Dedifferentiated amniotic fluid mesenchymal stem cell (primary cell): Measurements from ENCODE around the gene CRY1.
"Not testable (repeated sequence)": the region's sequence is repeated elsewhere in the genome, so short reads cannot be mapped to it uniquely, and the experiment has no call there.

ENCODE experiments used
- DNase-seq: peaks from one replicate; pipeline ENCODE4 v3.0.0-alpha.2; 2016; ENCODE audit errors: extremely low spot score

CRY1 gene

DNA sequence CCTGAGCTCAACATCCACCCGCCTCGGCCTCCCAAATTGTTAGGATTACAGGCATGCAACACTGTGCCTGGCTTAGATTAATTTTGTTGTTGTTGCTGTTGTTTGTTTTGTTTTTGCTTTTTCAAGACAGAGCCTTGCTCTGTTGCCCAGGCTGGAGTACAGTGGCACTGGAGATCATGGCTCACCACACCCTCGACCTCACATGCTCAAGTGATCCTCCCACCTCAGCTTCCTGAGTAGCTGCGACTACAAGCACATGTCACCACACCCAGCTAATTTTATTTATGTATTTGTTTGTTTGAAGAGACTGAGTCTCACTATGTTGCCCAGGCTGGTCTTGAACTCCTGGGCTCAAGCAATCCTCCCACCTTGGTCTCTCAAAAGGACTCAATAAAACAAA lies 26.7 kb downstream of the CRY1 start:
- no peak for DNase-seq

DNA sequence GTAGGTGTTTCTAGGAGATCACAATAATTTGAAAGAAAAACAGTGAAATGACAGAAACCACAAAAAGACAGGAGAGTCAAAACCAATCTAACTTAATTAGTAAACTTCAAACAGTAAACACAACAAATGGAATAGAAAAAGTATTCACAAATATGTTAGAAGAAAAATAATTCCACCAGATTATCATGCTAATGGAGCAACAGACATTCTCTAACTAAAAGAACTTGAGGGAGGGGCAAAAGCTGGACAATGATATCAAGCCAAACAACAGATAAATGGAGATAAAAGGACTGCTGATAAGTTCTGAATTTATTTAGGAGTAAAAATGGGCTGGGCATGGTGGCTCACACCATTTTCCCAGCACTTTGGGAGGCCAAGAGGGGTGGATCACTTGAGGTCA lies 28.7 kb downstream of the CRY1 start:
- no peak for DNase-seq

DNA sequence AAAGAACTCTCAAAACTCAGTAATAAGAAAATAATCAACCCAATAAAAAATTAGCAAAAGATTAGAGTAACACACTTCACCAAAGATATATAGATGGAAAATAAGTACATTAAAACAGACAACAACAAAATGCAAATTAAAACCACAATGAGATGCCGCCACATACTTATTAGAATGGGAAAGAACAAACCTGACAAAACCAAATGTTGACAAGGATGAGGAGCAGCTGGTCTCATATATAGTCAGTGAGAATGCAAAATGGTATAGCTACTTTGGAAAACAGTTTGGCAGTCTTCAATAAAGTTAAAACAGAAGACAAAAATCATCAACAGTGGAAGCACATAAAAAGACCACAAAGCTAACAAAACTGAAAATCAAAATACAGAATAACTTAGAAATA lies 29.1 kb downstream of the CRY1 start:
- DNase-seq, result no peak

DNA sequence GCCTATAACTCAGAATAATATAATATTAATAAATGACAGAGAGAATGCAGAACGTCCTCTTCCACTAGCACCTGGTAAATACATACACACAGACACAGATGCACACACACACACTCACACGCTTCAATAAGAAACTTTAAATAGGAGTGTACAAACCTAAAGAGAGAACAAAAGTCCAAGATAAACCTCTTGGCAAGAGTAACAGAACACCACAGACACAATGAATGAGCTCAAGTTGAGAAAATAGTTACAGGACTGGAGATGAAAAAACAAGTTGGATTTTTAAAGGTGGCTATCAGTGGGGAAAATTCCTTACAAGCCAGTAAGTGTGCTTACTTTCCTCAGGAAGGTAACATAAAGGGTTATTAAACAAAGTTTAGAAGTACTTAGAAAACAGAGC lies 35.2 kb downstream of the CRY1 start:
- DNase-seq, result no peak

DNA sequence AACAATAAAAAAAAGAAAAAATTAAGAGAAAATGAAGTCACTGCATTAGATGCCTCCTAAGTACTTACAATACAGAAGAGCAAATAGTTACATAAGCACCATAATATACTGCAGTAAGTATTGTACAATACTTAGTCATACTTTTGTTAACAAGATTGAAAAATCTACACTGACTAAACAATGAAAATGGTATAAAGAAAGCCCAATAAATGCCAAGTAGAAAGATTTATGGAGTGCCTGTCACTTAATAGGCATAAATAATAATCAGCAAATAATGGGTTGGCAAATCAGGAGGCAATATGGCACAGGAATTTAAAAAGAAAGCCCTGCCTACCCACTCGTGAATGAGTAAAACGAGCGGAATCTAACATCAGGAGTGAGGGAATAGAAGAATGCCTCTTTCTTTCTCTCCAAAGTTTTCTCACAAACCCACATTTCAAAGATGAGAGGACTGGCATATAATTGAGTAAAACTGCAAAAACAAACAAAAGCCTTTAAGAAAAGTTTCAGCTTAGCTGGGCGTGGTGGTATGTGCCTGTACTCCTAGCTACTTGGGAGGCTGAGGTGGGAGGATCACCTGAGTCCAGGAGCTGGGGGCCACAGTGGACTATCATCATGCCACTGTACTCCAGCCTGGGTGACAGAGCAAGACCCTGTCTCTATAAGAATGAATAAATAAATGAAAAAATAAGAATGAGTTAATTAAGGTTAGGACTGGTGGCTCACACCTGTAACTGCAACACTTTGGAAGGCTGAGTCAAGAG lies 36.1 kb downstream of the CRY1 start:
- peak; percentile 32 for DNase-seq

DNA sequence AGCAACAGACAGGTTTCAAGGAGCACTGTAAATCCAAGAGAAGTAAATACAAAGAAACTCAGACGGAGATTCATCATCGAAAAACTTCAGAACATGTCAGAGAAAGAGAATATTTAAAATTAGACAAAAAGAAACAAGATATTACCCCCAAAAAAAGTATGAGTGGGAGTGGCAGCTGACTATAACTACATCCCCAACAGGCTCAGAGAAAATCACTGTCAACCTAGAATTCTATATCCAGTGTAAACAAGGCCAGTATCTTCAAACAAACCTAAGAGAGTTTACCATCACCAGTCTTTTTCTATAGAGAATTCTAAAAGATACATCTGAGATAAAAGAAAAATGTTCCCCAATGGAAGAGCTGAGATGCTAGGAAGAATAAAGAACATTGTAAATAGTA lies 39.6 kb downstream of the CRY1 start:
- DNase-seq, result no peak

DNA sequence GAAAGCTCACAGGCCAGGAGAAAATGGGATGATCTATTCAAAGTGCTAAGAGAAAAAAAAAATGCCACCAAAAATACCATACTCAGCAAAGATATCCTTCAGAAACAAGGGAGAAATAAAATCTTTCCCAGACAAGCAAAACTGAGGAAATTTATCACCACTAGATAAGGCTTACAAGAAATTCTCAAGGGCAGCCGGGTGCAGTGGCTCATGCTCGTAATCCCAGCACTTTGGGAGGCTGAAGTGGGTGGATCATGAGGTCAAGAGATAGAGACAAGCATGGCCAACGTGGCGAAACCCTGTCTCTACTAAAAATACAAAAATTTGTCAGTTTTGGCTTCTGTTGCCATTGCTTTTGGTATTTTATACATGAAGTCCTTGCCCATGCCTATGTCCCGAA lies 48.2 kb downstream of the CRY1 start:
- DNase-seq, result no peak

DNA sequence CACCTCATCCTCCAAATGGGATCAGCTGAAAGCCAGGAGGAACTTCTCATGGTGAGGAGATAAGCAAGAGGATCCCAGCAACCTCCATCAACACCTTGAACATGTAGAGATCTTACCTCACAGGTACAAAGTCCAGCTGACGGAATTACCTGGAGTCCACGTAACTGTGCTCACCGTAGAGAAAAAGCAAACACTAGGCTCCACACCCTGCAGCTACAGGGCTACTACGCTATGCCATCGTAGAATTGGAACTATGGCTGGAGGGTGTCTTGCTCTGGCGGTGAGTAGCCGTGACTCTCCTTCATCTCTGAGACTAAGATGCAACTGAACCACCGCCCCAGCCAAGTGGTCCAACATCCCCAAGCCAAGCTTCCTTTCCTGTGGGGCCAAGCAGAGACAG lies 50.5 kb downstream of the CRY1 start:
- no peak for DNase-seq

DNA sequence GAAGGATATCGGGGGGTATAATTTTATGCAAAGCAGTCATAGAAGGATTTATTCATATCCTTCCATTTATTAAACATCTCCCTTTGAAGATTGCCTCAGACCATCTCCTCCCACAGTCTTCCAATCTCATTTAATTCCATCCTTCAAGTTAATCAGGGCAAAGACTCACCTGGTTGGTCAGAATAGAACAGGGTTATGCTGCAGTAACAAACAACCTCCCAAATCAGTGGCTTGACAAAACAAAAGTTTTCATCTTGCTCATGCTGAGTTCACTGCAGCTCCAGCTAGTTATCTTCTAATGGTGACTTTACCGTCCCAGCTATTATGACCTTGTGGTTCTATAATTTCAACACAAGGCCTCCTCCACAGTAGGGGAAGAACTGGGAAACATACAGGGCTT lies 57.6 kb downstream of the CRY1 start:
- no peak for DNase-seq

DNA sequence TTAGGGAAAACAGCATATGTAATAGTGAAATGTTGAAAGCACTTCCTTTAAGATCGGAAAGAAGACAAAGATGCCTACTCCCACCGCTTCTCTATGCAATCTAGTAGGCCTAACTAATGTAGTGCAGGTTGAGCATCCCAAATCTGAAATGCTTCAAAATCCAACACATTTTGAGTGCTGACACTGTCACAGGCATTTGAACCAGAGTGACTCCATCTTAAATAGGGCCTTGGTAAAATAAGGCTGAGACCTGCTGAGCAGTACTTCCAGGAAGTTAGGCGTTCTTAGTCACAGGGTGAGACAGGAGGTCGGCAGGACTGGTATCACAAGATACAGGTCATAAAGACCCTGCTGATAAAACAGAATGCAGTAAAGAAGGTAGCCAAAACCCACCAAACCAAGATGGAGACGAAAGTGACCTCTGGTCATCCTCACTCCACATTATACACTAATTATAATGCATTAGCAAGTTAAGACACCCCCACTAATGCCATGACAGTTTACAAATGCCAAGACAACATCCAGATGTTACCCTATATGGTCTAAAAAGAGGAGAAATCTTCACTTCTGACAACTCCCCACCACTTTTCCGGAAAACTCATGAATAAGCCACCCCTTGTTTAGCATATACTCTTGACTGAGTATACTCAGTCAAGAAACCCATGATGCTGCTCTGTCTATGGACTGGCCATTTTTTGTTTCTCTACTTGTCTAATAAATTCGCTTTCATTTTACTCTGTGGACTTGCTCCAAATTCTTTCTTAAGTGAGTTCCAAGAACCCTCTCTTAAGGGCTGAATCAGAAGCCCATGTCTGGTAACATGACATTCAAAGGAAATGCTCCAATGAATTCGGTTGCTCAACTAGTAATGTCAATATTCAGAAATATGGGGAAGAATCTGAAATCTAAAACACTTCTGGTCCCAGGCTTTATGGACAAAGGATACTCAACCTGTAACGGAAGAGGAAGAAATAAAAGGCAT lies 59.3 kb downstream of the CRY1 start:
- DNase-seq, result no peak

DNA sequence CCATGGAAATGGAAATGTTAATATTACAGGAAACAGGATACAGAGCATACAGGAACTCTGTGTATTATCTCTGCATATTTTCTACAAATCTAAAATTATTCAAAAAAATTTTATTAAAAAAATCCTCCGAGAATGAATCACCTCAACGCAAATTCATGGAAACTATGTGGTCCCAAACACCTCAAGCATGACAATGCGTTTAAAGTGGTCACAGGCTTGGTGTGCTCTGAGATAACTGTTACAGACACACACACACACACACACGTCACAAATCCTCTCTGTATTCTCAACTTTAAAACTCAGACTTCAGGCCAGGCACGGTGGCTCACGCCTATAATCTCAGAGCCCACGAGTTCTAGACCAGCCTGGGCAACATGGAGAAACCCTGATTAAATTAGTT lies 61.1 kb downstream of the CRY1 start:
- DNase-seq, result no peak

DNA sequence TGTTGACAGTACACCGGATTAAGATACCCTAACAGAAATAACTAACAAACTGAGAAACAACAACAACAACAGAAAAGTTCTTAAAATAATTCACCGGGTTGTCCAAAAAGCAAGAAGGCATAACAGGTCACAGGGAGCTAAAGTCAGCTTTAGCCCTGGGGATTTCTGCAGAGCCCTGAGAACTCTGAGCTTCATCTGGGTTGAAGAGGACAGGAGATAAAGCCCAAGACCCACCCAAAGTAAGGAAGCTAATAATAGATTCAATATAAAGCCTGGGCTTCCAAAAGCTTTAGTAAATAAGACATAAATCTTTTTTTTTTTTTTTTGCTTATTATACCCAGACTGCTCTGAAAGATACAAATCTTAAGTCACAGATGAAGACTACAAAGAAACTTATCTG lies 62.3 kb downstream of the CRY1 start:
- DNase-seq, result no peak

DNA sequence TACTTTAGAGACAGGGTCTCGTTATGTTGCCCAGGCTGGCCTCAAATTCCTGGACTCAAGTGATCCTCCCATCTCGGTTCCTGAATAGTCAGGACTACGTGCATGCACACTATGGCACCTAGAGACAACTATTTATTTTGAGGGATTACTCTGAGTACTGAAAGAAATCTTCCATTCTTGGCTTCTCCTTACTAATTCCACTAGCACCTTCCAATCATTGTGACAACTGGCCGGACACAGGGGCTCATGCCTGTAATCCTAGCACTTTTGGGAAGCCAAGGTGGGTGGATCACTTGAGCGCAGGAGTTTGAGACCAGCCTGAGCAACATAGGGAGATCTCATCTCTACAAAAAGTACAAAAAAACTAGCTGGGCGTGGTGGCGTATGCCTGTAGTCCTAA lies 64.3 kb downstream of the CRY1 start:
- DNase-seq, result no peak

DNA sequence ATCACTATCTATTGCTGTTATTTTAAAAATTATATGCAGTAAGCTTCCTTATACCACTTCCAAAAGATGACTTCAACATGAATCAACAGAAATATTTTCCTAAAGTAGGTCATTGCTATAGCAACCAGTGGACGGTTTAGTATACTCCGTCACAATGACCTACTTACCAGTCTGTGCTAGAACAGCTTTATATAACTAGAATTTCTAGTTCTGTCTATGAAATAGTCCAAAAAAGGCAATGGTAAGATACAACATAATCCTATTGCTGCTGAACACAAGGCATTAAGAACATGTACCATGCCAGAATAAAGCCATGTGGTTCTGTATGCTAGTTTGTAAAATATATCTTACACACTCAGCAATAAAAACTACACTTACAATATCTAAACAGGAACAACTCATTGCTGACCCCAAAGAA lies 65.7 kb downstream of the CRY1 start:
- peak; percentile 98 for DNase-seq

DNA sequence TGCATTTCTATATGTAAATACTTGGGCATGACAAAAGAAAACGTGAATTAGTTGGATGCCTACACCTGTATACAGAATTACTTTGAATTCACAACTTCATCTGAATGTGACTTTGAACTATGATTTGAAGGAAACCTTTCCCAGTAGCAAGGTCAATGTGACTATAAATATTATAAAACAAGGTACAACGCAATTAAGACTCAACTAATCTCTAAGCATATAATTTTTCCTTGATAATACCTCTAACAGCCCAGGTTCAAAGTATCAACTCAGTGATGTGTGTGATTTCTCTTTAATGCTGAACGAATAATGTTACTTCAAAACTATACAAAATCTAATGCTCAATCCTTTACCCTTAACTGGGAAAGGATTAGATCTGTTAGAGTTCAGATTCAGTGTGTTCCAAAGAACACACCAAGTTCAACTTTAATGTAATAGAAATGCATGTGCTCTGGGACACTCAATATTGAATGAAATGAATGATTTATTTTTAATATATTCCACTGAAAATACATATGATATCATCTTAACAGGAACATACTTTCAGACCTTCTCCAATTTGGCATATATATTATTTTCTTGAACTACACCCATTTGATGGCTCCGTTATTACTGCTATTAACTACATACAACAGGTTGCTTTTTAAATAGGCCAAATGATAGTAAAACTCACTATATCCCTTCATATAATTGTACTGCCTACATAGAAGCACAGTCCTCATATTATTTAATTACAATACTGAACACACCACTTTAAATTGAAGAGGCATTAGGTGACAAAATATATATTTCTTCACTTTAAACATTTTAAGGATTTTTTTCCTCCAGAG lies 66.3 kb downstream of the CRY1 start:
- no peak for DNase-seq

DNA sequence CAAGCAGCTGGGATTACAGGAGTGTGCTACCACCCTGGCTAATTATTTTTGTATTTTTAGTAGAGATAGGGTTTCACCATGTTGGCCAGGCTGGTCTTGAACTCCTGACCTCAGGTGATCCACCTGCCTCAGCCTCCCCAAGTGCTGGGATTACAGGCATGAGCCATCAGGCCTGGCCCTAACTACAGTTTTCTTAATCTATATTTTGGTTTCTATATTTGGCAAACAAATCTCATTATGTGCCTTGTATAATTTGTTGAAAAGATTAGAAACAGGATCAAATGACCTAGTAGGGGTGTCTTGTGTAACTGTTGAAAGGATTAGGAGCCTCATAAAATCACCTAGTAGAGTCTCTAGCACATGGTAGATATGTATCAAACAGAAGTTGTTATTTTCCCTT lies 67.0 kb downstream of the CRY1 start:
- not testable (repeated sequence) for DNase-seq

DNA sequence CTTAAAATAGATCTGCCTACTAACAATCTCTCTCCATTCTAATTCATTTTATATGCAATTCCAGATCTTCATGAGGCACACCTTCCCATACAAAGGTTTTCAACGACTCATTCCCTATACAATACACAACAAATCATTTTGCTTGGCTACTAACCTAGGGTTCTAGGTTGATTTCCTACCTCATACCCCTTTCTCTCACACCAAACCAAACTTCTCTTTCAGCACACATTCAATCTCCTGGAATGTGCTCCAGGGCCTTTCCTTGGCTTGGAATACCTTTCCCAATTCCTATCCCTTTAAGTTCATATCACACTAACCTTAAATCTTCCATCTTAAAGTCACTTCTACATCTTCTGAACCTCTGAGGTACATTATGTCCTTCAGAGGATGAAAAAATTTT lies 67.7 kb downstream of the CRY1 start:
- DNase-seq, result no peak

DNA sequence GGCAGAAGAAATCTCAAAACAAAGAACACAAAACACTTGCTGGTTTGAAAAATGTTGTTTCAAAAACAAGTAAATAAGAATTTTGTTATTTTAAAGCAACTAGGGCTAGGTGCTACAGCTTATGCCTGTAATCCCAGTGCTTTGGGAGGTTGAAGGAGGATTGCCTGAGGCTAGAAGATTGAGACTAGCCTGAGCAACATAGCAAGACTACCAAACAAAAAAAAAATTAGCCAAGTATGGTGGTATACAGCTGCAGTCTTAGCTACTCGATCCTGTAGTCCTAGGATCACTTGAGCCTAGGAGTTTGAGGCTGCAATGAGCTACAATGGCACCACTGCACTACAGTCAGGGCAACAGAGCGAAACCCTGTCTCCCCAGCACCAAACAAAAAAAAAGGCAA lies 73.8 kb downstream of the CRY1 start:
- DNase-seq, result no peak

DNA sequence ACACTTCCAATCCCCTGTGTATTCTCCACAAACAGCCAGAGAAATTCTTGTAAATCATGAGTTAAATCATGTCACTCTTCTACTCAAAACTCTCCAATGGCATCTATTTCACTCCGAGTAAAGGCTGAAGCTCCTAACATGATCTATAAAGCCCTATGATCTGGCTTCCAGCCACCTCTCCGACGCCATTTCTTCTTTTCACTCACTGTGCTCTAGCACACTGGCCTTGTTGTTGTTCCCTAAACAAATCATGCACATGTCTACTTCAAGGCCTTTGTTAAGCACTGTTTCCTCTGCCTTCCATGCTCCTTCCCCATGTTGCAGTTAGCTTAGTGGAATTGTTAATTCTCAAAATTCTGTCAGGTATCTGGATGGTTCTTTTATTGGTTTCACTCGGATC lies 76.3 kb downstream of the CRY1 start:
- DNase-seq, result no peak

DNA sequence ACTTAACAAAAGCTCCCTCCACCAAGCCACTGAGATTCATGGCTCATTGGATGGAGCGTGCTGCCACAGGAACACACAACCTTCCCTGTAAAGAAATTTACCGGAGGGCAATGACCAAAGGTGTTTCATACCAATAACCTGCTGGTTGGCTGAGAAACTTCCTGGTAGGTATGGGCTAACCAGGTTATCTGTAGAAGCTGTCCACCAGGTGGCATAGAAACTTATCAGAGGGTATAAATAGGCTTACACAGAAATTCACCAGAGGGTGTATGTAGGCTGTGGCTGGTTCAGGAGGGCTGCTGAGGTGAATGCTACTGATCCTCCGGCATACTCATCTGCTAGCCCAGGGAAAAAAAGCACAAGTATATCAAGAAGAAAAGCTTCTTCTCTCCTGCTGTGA lies 79.3 kb downstream of the CRY1 start:
- DNase-seq, result no peak

DNA sequence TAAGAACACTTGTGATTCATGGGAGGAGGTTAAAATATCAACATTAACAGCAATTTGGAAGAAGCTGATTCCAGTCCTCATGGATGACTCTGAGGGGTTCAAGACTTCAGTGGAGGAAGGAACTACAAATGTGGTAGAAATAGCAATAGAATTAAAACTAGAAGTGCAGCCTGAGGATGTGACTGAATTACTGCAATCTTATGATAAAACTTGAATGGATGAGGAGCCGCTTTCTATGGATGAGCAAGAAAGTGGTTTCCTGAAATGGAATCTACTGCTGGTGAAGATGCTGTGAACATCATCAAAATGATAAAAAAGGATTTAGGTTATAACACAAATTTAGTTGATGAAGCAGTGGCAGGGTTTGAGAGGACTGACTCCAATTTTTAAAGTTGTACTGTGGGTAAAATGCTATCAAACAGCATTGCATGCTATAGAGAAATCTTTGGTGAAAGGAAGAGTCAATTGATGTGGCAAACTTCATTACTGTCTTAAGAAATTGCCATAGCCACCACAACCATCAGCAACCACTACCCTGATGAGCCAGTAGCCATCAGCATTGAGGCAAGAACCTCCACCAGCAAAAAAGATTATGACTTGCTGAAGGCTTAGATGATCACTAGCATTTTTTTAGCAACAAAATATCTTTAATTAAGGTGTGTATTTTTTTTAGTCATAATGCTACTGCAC lies 80.5 kb downstream of the CRY1 start:
- no peak for DNase-seq

DNA sequence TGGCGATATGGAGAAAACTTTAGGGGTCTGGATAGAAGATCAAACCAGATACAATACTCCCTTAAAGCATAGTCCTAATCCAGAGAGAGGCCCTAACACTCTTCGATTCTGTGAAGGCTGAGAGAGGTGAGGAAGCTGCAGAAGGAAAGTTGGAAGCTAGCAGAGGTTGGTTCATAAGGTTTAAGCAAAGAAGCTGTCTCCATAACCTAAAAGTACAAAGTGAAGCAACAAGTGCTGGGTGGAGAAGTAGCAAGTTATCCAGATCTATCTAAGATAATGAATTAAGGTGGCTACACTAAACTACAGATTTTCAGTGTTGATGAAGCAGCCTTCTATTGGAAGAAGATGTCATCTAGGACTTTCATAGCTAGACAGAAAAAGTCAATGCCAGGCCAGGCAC lies 81.8 kb downstream of the CRY1 start:
- no peak for DNase-seq
